ENCODE data around the gene DICER1. TPM values are rescaled to one million over a fixed set of nuclear protein-coding genes. Genes with fewer than 3 reads are reported as not detected.

DICER1 gene
- total and polyA plus RNA-seq, 2 experiments from 2014 or later, result 20.0 to 111 TPM

DNA sequence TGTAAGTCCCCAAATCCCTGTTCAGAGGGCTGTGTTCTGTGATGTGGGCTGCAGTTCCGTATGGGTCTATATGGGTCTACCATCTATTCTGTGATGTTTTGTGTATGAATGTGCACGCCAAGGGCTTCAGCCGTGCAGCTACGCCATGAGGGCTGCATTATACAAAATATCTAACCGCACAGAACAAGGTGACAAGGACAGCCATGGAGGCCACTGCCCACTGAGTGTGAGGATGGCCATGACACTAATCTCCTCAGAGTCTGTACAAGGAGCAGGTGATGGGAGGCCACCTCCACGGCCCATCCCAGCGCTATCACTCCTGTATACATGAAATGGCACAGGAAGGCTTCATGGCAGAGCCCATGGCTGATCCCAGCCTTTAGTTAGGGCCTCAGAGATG lies 102.0 kb downstream of the DICER1 start:
- Histone ChIP-seq H3K4me1 (ENCODE audit: insufficient read depth) (no peaks in the 10 kb centered on the region), H3K4me3 (no peak overlapping the region), H2AFZ (no peak overlapping the region), H3K79me2 (no peaks in the 10 kb centered on the region), H3K27ac (no peak overlapping the region), H3K4me2 (no peak overlapping the region), H3K36me3 (replicated peaks; ENCODE audit: insufficient read depth, low read depth) (no peaks in the 10 kb centered on the region), H3K9me2 (replicated peaks; ENCODE audit: insufficient read depth) (no peaks in the 10 kb centered on the region), H3K27me3 (no peaks in the 10 kb centered on the region), H4K20me1 (ENCODE audit: insufficient read depth, poor library complexity, severe bottlenecking) (no peaks in the 10 kb centered on the region), H3K9me3 (ENCODE audit: low read depth) (no peaks in the 10 kb centered on the region)
- TF ChIP-seq EZH2phosphoT487 (IDR thresholded peaks at IDR 0.05; ENCODE audit: low read depth, severe bottlenecking, unreplicated experiment) (no peak), EZH2 (IDR thresholded peaks at IDR 0.05; ENCODE audit: borderline replicate concordance) (no peak)
- TF ChIP-seq, protein P1, sequence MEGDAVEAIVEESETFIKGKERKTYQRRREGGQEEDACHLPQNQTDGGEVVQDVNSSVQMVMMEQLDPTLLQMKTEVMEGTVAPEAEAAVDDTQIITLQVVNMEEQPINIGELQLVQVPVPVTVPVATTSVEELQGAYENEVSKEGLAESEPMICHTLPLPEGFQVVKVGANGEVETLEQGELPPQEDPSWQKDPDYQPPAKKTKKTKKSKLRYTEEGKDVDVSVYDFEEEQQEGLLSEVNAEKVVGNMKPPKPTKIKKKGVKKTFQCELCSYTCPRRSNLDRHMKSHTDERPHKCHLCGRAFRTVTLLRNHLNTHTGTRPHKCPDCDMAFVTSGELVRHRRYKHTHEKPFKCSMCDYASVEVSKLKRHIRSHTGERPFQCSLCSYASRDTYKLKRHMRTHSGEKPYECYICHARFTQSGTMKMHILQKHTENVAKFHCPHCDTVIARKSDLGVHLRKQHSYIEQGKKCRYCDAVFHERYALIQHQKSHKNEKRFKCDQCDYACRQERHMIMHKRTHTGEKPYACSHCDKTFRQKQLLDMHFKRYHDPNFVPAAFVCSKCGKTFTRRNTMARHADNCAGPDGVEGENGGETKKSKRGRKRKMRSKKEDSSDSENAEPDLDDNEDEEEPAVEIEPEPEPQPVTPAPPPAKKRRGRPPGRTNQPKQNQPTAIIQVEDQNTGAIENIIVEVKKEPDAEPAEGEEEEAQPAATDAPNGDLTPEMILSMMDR (IDR thresholded peaks at IDR 0.05; ENCODE audit: poor library complexity), result no peak
- WGBS (ENCODE audit: low lambda C conversion rate, missing lambda C conversion rate), result 95% methylated on average over 7 of the region's 7 CpGs
- no peak for DNase-seq (ENCODE audit: low spot score)

DNA sequence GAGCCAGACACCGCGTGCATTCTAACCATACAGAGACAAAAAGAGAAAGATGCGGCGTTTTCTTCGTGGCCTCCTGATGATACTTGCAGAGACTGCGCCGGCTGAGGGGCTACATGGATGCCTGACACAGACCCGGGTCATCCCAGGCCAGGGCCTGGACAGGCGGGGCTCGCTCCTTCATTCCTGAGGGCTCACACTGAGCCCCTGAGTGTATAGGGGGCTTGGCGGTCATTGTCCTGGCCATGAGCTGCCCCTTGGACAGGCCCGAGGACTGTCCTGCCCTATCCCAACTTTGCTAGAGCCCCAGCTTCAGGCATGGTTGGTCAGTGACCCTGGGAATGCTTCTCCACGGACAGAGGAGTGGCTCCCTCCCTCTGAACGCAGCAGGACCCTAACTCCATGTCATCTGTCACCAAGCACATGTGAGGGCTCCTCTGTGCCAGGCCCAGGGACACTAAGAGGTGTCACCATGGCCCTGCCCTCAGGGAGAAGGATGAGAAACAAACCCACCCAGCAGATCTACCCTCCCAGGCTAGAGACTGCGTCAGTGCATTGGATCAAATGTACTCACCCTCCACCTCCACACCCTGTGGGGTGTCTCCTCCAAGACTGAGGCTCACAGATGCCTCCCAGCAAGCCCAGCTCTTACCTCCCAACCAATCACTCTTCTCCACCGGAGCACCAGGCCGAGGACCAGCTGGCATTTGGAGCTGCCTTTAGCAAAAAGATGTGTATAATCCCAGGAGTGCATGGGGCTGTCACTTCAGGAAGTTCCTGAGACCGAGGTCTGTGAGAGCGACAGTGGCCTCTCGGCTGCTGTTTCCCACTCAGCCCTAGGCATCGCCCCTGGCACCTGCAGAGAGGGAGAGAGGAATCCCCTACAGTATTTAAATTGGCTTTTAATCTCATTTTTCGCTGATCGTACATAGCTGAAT lies 102.7 kb downstream of the DICER1 start:
- Histone ChIP-seq H3K4me3 (no peak overlapping the region), H2AFZ (no peak overlapping the region), H3K27ac (no peak overlapping the region), H3K9me2 (replicated peaks; ENCODE audit: insufficient read depth) (no peaks in the 10 kb centered on the region), H3K9me3 (ENCODE audit: low read depth) (no peaks in the 10 kb centered on the region), H3K79me2 (no peaks in the 10 kb centered on the region), H3K27me3 (no peaks in the 10 kb centered on the region), H3K36me3 (replicated peaks; ENCODE audit: insufficient read depth, low read depth) (no peaks in the 10 kb centered on the region), H4K20me1 (ENCODE audit: insufficient read depth, poor library complexity, severe bottlenecking) (no peaks in the 10 kb centered on the region), H3K4me2 (no peak overlapping the region), H3K4me1 (ENCODE audit: insufficient read depth) (no peaks in the 10 kb centered on the region)
- WGBS (ENCODE audit: low lambda C conversion rate, missing lambda C conversion rate), result 92% methylated on average over 23 of the region's 23 CpGs
- DNase-seq (ENCODE audit: low spot score), result no peak
- no peak for TF ChIP-seq EZH2phosphoT487 (IDR thresholded peaks at IDR 0.05; ENCODE audit: low read depth, severe bottlenecking, unreplicated experiment)
- TF ChIP-seq, protein P1 (IDR thresholded peaks at IDR 0.05; ENCODE audit: poor library complexity), result no peak
- no peak for TF ChIP-seq EZH2 (IDR thresholded peaks at IDR 0.05; ENCODE audit: borderline replicate concordance)

DNA sequence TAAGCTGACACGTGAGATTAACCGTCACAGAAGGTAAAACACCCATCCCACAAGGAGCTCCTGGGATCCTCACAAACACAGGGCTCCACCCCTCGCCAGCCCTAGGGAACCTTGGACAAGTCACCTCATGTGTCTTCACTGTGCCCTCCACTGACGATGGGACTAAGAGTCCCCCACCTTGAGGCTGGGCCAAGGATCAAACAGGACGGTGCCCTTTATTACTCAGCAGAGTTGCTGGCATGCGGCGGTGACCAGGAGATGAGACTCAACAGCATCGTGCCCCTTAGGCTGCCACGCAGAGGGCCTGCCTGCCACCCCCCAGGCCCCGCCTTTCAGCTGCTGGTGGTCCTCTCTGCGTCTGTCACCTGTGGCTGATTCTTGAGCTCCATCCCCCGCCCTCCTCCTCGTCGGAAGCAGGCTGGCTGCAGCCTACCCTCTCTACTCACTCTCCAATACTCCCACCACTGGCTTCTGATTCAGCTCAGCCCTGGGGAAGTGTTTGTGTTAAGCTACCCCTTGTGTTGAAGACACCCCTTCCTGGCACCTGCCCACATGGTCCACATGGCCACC lies 105.2 kb downstream of the DICER1 start:
- Histone ChIP-seq H3K4me2 (no peak overlapping the region), H3K4me3 (no peak overlapping the region), H3K9me3 (ENCODE audit: low read depth) (no peaks in the 10 kb centered on the region), H3K79me2 (no peaks in the 10 kb centered on the region), H3K9me2 (replicated peaks; ENCODE audit: insufficient read depth) (no peaks in the 10 kb centered on the region), H3K27ac (no peak overlapping the region), H3K4me1 (ENCODE audit: insufficient read depth) (no peaks in the 10 kb centered on the region), H3K27me3 (no peaks in the 10 kb centered on the region), H4K20me1 (ENCODE audit: insufficient read depth, poor library complexity, severe bottlenecking) (no peaks in the 10 kb centered on the region), H2AFZ (no peak overlapping the region), H3K36me3 (replicated peaks; ENCODE audit: insufficient read depth, low read depth) (no peaks in the 10 kb centered on the region)
- TF ChIP-seq, protein P1 (IDR thresholded peaks at IDR 0.05; ENCODE audit: poor library complexity), result no peak
- no peak for TF ChIP-seq EZH2phosphoT487 (IDR thresholded peaks at IDR 0.05; ENCODE audit: low read depth, severe bottlenecking, unreplicated experiment)
- TF ChIP-seq EZH2 (IDR thresholded peaks at IDR 0.05; ENCODE audit: borderline replicate concordance), result no peak
- no peak for DNase-seq (ENCODE audit: low spot score)
- 81% methylated on average over 14 of the region's 14 CpGs for WGBS (ENCODE audit: low lambda C conversion rate, missing lambda C conversion rate)

Measured in hepatocyte (in vitro differentiated cells).